HG03280 (cell line): ENCODE results near the gene RPL7A.
"Not testable (repeated sequence)": the region's sequence is repeated elsewhere in the genome, so short reads cannot be mapped to it uniquely, and the experiment has no call there.

Experiments
- ATAC-seq: cut with Tn5 transposase; IDR thresholded peaks from one replicate; pipeline ENCODE4 v1.9.1; 2021; ENCODE audit warnings: mild to moderate bottlenecking, moderate library complexity; ENCODE audit not compliant: unreplicated experiment

The RPL7A gene

GRCh38 chr9:133367778-133368177, 19.8 kb downstream of the RPL7A start:
- no peak for ATAC-seq

GRCh38 chr9:133368249-133368881, 20.3 kb downstream of the RPL7A start:
- ATAC-seq: no peak

GRCh38 chr9:133369422-133369821, 21.4 kb downstream of the RPL7A start:
- no peak for ATAC-seq

GRCh38 chr9:133369933-133370332, 21.9 kb downstream of the RPL7A start:
- no peak for ATAC-seq

GRCh38 chr9:133370685-133371084, 22.7 kb downstream of the RPL7A start:
- no peak for ATAC-seq

- ATAC-seq: no peak
These were observed 23.3 kb downstream of the RPL7A start for GRCh38 chr9:133371261-133371711.

GRCh38 chr9:133372144-133372543, 24.1 kb downstream of the RPL7A start:
- no peak for ATAC-seq

GRCh38 chr9:133374612-133375115, 26.6 kb downstream of the RPL7A start:
- ATAC-seq: no peak

GRCh38 chr9:133375116-133375723, 27.2 kb downstream of the RPL7A start:
- ATAC-seq: no peak

GRCh38 chr9:133375724-133376654, 28.0 kb downstream of the RPL7A start, which contains the start of the genes STKLD1 and SURF4:
Gene STKLD1, plus strand, starts transcription at chr9:133376366. Its CDS starts 108 bp downstream, at chr9:133376474.
Gene SURF4, minus strand, starts transcription at chr9:133376060. Its CDS starts 91 bp downstream, at chr9:133375969.
- peak; percentile 93 for ATAC-seq

GRCh38 chr9:133377280-133377679, 29.3 kb downstream of the RPL7A start:
- ATAC-seq: not testable (repeated sequence)

GRCh38 chr9:133377721-133378216, 29.8 kb downstream of the RPL7A start:
- no peak for ATAC-seq

- no peak for ATAC-seq
These were observed 30.5 kb downstream of the RPL7A start for GRCh38 chr9:133378408-133378962.

GRCh38 chr9:133379153-133380086, 31.4 kb downstream of the RPL7A start:
- ATAC-seq: no peak

GRCh38 chr9:133380734-133381133, 32.7 kb downstream of the RPL7A start:
- no peak for ATAC-seq

- no peak for ATAC-seq
These were observed 34.6 kb downstream of the RPL7A start for GRCh38 chr9:133382507-133383141.

- no peak for ATAC-seq
These were observed 35.4 kb downstream of the RPL7A start for GRCh38 chr9:133383438-133383837.

- ATAC-seq: no peak
These were observed 36.8 kb downstream of the RPL7A start for GRCh38 chr9:133384736-133385321.

GRCh38 chr9:133385452-133385851, 37.4 kb downstream of the RPL7A start:
- ATAC-seq: no peak
